Hematopoietic multipotent progenitor cell treated with erythropoietin and hydrocortisone succinate and interleukin-3 and kit ligand, for 6 days (in vitro differentiated cells): Measurements from ENCODE around the gene IGF1.
"Not testable (repeated sequence)": the region's sequence is repeated elsewhere in the genome, so short reads cannot be mapped to it uniquely, and the experiment has no call there.

ENCODE experiments used
- DNase-seq: peaks from one replicate; pipeline ENCODE4 v3.0.0-alpha.2; 2015

IGF1 gene

DNA sequence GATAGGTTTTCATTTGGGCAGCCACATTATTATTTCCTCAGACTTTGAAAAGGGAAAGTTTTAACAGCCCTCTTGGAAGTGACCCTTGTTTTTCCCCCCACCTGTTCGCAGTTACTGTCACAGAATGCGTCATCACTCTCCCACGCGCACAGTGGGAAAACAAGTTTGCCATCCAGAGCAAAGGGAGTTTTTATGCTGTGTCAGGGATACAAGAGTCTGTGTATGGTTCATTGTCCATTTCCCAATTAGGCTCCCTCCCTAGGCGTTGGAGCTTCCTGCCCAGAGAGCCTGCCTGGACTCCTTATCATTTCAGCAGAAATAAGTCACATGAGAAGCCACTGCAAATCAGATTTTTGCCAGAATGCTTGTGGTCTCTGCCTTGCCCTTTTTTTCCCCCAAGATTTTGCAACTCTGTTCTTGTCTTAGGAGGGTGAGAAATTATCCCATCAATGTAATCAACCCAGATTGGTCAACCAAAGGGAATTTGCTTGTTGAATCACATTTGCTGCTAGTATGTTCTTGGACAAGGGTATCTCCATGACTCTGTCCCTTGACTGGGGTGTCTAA, 104.1 kb downstream of the IGF1 start:
- DNase-seq, result no peak

DNA sequence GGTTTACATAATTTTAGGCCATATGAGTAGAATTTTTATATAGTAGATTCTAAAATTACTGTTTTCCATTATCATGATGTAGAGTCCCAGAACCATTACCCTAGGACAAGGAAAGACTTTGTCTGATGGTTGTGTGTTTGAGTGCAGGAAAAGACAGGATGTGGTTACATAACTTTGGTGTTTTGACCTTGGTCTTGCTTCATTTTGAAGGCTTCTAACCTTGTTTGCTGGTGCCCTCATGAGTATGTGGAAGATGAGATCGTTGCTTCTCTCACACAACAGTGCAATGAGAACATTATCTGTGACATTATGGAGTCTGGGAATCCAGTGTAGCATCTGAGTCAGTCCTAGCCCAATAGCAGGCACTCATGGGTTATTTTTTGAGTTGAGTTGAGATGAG, 106.2 kb downstream of the IGF1 start:
- no peak for DNase-seq

DNA sequence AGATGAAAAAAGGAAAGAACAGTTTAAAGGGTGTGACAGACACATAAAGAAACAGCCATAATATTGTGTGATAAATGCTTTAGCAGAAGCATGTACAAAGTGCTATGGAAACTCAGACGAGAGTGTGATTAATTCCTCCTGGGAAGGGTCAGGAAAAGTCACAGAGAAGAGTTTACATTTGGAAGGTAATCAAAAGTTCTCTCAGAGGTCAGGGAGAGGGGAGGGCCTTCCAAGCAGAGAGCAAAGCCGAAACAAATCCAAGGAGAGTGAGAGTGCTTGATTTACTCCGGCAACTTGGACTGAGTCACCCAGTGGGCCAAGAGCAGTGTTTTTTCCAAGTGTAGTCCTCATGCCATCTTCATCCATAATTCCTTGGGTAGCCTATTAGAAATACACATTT, 108.3 kb downstream of the IGF1 start:
- no peak for DNase-seq

DNA sequence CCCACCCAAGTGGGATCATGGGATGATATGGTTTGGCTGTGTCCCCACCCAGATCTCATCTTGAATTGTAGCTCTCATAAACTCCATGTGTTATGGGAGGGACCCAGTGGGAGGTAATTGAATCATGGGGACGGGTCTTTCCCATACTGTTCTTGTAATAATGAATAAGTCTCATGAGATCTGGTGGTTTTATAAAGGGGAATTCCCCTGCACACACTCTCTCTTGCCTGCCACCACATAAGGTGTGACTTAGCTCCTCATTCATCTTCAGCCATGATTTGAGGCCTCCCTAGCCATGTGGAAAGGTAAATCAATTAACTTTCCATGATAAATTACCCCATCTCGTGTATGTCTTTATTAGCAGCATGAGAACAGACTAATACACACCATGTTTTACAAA, 109.2 kb downstream of the IGF1 start:
- DNase-seq, result no peak

DNA sequence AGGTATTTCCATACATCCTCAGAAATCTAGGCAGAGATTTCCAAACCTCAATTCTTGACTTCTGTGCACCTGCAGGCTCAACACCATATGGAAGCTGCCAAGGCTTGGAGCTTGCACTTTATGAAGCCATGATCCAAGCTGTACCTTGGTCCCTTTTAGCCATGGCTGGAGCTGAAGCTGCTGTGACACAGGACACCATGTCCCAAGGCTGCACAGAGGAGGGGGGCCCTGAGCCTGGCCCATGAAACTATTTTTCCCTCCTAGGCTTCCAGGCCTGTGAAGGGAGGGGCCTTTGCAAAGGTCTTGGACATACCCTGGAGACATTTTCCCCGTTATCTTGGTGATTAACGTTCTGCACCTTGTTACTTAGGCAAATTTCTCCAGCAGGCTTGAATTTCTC, 110.5 kb downstream of the IGF1 start:
- no peak for DNase-seq

DNA sequence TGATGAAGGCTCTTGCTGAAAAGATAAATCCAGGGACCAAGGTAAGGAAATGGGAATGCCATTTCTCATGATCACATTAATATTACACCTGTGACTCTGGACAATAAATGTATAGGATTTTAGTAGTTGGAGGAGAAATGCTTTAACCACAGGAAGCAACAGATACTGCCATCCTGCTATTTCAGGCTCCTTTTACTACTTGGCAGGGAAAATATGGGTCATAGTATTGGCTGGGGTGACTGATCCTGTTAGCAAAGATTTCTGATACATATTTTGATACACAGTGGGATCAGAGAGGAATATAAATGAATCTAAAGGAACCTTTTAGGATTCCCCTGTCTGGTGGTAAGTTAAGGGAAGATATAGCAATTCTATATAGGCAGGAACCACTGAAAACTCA, 115.0 kb downstream of the IGF1 start:
- no peak for DNase-seq

DNA sequence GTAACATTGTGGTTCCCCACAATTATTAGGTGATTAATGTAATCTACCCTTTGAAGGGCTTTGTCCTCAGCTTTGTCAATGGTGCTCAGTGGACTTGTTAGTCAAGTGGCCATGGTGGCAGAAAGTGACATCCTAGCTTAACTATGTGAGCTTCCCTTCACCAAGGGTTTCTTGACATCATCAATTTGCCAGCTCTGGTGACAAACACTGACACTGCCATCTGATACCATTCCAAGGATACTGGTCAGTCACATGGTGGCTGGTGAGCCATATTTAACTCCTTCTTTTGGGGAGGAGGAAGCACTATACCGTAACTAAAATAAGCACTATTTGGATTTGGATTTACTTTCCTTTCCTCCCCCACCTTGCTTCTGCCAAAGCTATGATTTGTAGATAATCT, 115.7 kb downstream of the IGF1 start:
- DNase-seq, result no peak

DNA sequence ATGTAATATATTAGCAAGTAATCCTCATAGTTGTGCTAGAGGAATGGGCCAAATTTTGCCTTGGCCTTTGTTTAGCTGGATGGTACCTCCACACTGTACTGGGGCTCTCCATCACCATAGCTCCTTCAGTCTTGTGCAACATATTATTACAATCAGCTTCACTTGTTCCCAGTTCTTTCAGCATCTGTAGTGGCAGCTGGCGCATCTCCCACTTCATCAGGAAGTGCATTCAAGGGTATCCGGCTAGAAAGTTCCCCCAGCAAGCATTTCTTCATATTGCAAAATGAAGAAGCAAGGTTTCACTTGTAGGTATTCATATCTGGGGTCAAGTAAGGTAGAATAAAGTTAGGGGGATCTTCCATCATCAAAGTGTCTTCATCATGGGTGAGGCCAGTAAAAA, 123.7 kb downstream of the IGF1 start:
- DNase-seq, result no peak

DNA sequence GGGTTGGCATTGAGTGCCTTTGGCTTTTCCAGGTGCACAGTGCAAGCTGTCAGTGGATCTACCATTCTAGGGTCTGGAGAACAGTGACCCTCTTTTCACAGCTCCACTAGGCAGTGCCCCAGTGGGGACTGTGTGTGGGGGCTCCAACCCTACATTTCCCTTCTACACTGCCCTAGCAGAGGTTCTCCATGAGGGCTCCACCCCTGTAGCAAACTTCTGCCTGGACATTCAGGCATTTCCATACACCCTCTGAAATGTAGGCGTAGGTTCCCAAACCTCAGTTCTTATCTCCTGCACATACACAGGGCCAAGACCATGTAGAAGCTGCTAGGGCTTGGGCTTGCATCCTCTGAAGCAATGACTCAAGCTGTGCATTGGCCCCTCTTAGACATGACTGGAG, 126.1 kb downstream of the IGF1 start:
- not testable (repeated sequence) for DNase-seq

DNA sequence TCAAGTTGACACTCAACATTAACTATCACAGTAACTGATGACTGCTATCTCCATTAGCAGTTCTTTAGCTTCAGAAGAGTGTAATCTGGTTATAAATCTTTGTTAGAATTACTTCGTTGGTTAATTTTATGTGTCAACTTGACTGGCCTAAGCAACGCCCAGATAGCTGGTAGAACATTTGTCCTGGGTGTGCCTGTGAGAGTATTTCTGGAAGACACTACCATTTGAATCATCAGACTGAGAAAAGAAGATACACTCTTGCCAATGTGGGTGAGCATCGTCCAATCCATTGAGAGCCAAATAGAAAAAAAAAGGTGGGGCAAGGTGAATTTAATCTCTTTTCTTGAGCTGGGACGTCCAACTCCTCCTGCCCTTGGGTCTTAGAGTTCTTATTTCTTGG, 129.0 kb downstream of the IGF1 start:
- no peak for DNase-seq

DNA sequence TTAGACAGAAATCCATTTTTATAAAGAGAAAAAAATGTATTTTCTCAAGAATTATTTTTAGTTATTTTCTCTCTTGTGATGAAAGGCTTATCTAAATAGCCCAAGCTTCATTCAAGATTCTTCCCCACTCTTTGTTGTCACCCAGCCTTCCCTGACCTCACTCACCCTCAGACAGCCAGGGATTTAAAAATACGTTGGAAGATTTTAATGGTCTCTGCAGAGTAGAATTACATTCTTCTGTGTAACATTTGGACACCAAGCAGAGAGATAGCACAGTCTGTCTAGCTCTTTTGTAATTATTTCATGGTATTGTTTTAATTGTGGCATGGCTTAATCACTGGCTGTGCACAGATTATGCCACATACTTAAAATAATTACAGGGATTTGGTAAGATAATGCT, 130.3 kb downstream of the IGF1 start:
- no peak for DNase-seq

DNA sequence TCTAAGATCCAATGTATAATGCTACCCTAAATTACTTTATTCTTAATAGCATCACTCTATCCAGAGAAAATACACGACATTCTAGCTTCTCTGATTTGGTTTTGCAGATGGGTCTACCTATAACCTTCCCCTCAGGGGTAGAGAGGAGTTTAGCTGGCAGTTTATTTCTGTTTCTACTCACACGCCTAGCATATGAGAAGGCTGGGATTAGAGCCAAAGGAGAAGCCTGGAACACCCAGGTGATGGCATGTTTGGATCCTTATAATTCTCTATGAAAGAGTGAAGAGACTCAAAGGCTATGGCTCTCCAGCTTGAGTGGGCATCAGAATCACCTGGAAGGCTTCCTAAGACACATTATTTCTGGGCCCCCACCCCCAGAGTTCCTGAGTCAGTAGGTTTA, 131.3 kb downstream of the IGF1 start:
- no peak for DNase-seq

DNA sequence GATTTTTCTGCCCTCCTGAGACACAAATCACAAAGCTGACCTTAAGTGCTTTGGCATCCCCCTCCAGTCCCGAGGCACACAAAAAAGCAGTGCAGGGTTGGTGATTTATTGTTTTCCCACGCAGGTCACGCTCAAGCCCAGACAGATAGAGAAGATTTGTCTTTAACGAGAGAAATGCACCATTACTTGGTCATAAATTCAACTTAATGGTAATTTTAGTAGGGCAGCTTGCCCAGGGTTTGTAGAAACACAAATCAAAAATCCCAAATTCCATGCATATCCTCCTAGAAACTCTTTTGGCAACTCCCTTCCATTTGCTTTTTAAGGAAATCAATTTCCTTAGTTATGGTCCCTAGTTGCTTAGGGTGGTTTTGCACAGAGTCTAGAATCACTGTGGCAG, 132.6 kb downstream of the IGF1 start:
- no peak for DNase-seq
